Ishikawa (cell line): ENCODE results near the gene DAB1.

Experiments
- CEBPB ChIP-seq: IDR thresholded peaks from 2 replicates; pipeline ENCODE4 v1.6.1; 2012
- CREB1 ChIP-seq: IDR thresholded peaks from 2 replicates; pipeline ENCODE4 v1.6.1; 2012; ENCODE audit warnings: low read depth
- EGR1 ChIP-seq: IDR thresholded peaks from 2 replicates; pipeline ENCODE4 v1.6.1; 2012
- EP300 ChIP-seq: IDR thresholded peaks from 2 replicates; pipeline ENCODE4 v1.6.1; 2012; ENCODE audit warnings: borderline replicate concordance
- FOXM1 ChIP-seq: IDR thresholded peaks from 2 replicates; pipeline ENCODE4 v1.6.1; 2012; ENCODE audit warnings: low read depth, borderline replicate concordance
- NFIC ChIP-seq: IDR thresholded peaks from 2 replicates; pipeline ENCODE4 v1.6.1; 2012
- RAD21 ChIP-seq: IDR thresholded peaks from 2 replicates; pipeline ENCODE4 v1.6.1; 2012; ENCODE audit warnings: low read depth
- TAF1 ChIP-seq: IDR thresholded peaks from 2 replicates; pipeline ENCODE4 v1.6.1; 2012; ENCODE audit warnings: low read depth, mild to moderate bottlenecking
- TCF12 ChIP-seq: IDR thresholded peaks from 2 replicates; pipeline ENCODE4 v1.6.1; 2012; ENCODE audit warnings: low read depth
- TEAD4 ChIP-seq: IDR thresholded peaks from 2 replicates; pipeline ENCODE4 v1.6.1; 2012
- YY1 ChIP-seq: IDR thresholded peaks from 2 replicates; pipeline ENCODE4 v1.6.1; 2012; ENCODE audit warnings: low read depth
- ZBTB7A ChIP-seq: IDR thresholded peaks from 2 replicates; pipeline ENCODE4 v1.6.1; 2012; ENCODE audit warnings: low read depth
- TF ChIP-seq, protein P1 (sequence below): IDR thresholded peaks from 2 replicates; pipeline ENCODE4 v1.6.1; 2012; ENCODE audit warnings: low read depth, mild to moderate bottlenecking
- TF ChIP-seq, protein P2 (sequence below): IDR thresholded peaks from 2 replicates; pipeline ENCODE4 v1.6.1; 2012
- TF ChIP-seq, protein P3 (sequence below): IDR thresholded peaks from 2 replicates; pipeline ENCODE4 v1.6.1; 2012

The DAB1 gene

GRCh38 chr1:57164584-57164983 lies 259.3 kb downstream of the DAB1 start:
- no peak for TF ChIP-seq TEAD4
- TF ChIP-seq YY1: no peak
- TF ChIP-seq EP300: no peak
- TF ChIP-seq CREB1: no peak
- no peak for TF ChIP-seq TCF12
- TF ChIP-seq TAF1: no peak

GRCh38 chr1:57163789-57164188 lies 260.1 kb downstream of the DAB1 start:
- TF ChIP-seq CREB1 (no peak), EGR1 (no peak), EP300 (no peak)

DNA sequence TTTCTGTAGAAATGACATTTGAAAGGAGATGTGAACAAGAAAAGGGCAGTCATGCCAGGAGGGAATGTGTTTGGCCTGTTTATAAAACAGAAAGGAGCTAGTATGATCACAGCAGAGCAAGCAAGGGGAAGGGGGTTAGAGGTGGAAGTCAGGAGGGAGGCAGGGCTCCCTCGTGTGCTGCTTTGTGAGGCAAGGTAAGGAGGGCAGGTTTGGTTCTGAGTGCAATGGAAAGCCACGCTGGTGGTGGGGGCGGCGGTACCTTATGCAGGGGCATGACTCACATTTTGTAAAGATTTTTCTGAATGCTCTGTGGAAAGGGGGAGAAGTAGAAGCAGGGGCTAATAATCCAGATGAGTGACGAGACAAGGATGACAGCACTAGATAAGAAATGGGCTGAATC lies 260.5 kb downstream of the DAB1 start:
- TF ChIP-seq, protein P1, sequence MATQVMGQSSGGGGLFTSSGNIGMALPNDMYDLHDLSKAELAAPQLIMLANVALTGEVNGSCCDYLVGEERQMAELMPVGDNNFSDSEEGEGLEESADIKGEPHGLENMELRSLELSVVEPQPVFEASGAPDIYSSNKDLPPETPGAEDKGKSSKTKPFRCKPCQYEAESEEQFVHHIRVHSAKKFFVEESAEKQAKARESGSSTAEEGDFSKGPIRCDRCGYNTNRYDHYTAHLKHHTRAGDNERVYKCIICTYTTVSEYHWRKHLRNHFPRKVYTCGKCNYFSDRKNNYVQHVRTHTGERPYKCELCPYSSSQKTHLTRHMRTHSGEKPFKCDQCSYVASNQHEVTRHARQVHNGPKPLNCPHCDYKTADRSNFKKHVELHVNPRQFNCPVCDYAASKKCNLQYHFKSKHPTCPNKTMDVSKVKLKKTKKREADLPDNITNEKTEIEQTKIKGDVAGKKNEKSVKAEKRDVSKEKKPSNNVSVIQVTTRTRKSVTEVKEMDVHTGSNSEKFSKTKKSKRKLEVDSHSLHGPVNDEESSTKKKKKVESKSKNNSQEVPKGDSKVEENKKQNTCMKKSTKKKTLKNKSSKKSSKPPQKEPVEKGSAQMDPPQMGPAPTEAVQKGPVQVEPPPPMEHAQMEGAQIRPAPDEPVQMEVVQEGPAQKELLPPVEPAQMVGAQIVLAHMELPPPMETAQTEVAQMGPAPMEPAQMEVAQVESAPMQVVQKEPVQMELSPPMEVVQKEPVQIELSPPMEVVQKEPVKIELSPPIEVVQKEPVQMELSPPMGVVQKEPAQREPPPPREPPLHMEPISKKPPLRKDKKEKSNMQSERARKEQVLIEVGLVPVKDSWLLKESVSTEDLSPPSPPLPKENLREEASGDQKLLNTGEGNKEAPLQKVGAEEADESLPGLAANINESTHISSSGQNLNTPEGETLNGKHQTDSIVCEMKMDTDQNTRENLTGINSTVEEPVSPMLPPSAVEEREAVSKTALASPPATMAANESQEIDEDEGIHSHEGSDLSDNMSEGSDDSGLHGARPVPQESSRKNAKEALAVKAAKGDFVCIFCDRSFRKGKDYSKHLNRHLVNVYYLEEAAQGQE: no peak
- no peak for TF ChIP-seq NFIC
- TF ChIP-seq TCF12: no peak
- TF ChIP-seq EP300: no peak
- no peak for TF ChIP-seq CREB1
- no peak for TF ChIP-seq ZBTB7A
- no peak for TF ChIP-seq RAD21
- TF ChIP-seq FOXM1: no peak
- TF ChIP-seq, protein P2, sequence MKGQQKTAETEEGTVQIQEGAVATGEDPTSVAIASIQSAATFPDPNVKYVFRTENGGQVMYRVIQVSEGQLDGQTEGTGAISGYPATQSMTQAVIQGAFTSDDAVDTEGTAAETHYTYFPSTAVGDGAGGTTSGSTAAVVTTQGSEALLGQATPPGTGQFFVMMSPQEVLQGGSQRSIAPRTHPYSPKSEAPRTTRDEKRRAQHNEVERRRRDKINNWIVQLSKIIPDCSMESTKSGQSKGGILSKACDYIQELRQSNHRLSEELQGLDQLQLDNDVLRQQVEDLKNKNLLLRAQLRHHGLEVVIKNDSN: no peak
- no peak for TF ChIP-seq YY1
- TF ChIP-seq EGR1: no peak
- TF ChIP-seq TEAD4: no peak
- no peak for TF ChIP-seq TAF1
- no peak for TF ChIP-seq CEBPB
- TF ChIP-seq, protein P3, sequence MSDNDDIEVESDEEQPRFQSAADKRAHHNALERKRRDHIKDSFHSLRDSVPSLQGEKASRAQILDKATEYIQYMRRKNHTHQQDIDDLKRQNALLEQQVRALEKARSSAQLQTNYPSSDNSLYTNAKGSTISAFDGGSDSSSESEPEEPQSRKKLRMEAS: no peak

DNA sequence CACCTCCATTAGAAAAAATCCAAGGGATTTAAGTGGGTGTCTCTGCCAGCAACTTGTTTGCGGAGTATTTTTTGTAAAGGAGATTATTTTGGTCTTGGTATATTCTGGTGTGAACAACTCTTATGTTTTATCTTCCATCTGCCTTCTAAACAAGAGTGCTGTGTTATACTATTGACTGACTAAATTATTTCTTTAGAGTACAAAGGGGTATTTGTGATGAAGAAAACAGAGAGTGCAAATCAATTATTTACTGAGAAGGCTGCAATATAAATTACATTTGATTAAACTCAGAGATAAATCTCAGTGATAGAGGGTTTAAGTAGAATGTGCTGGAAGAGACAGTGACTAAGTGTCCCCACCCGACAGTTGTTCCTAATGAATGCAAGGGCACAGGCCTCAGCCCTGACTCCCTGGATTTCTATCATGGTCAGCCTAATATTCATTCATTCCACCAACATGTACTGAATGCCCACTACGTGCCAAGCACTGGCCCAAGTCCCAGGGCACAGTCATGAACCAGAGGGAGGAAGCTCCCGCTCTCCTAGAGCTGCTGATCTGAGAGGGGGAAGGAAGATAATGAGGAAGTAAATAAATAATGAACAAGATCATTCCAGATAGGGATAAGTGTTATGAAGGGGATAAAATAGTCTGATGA lies 261.1 kb downstream of the DAB1 start:
- no peak for TF ChIP-seq YY1
- no peak for TF ChIP-seq CREB1
- no peak for TF ChIP-seq ZBTB7A
- TF ChIP-seq TAF1: no peak
- no peak for TF ChIP-seq EP300
- TF ChIP-seq, protein P1: no peak
- TF ChIP-seq EGR1: no peak
- no peak for TF ChIP-seq NFIC
- TF ChIP-seq, protein P2: no peak
- no peak for TF ChIP-seq CEBPB
- no peak for TF ChIP-seq TEAD4
- no peak for TF ChIP-seq FOXM1
- TF ChIP-seq, protein P3: no peak
- TF ChIP-seq TCF12: no peak
- no peak for TF ChIP-seq RAD21

GRCh38 chr1:57160594-57160993 lies 263.3 kb downstream of the DAB1 start:
- no peak for TF ChIP-seq FOXM1
- no peak for TF ChIP-seq RAD21
- TF ChIP-seq, protein P3: no peak
- TF ChIP-seq, protein P1: no peak
- TF ChIP-seq, protein P2: no peak
- no peak for TF ChIP-seq TAF1
- TF ChIP-seq EGR1: no peak
- no peak for TF ChIP-seq EP300
- TF ChIP-seq CEBPB: no peak
- TF ChIP-seq NFIC: no peak
- no peak for TF ChIP-seq CREB1
- no peak for TF ChIP-seq ZBTB7A
- no peak for TF ChIP-seq TCF12
